ENCODE data around the gene TCL1A. TPM values are rescaled to one million over a fixed set of nuclear protein-coding genes. Genes with fewer than 3 reads are reported as not detected.
"Not testable (repeated sequence)": the region's sequence is repeated elsewhere in the genome, so short reads cannot be mapped to it uniquely, and the experiment has no call there.

TCL1A gene
- total RNA-seq, 1 experiment from 2014 or later = not detected

GRCh38 chr14:95677179-95677835, 36.6 kb downstream of the TCL1A start:
- DNase-seq (ENCODE audit: low spot score) = no peak

GRCh38 chr14:95675486-95675885, 38.4 kb downstream of the TCL1A start:
- no peak for DNase-seq (ENCODE audit: low spot score)

- DNase-seq (ENCODE audit: low spot score) = no peak
These were observed 39.3 kb downstream of the TCL1A start for GRCh38 chr14:95674613-95675012.

- no peak for DNase-seq (ENCODE audit: low spot score)
These were observed 45.6 kb downstream of the TCL1A start for GRCh38 chr14:95668235-95668772.

GRCh38 chr14:95667249-95667693, 46.7 kb downstream of the TCL1A start:
- DNase-seq (ENCODE audit: low spot score) = no peak

- no peak for DNase-seq (ENCODE audit: low spot score)
These were observed 47.5 kb downstream of the TCL1A start for GRCh38 chr14:95666450-95666849.

- not testable (repeated sequence) for DNase-seq (ENCODE audit: low spot score)
These were observed 48.4 kb downstream of the TCL1A start for GRCh38 chr14:95665530-95665929.

- DNase-seq (ENCODE audit: low spot score) = no peak
These were observed 49.4 kb downstream of the TCL1A start for GRCh38 chr14:95664546-95664945.

GRCh38 chr14:95664066-95664465, 49.9 kb downstream of the TCL1A start:
- DNase-seq (ENCODE audit: low spot score) = no peak

GRCh38 chr14:95663226-95663797, 50.6 kb downstream of the TCL1A start:
- no peak for DNase-seq (ENCODE audit: low spot score)

GRCh38 chr14:95662376-95663186, 51.3 kb downstream of the TCL1A start:
- no peak for DNase-seq (ENCODE audit: low spot score)

GRCh38 chr14:95660651-95661515, 53.0 kb downstream of the TCL1A start:
- no peak for DNase-seq (ENCODE audit: low spot score)

GRCh38 chr14:95659990-95660385, 53.9 kb downstream of the TCL1A start:
- no peak for DNase-seq (ENCODE audit: low spot score)

Other genes starting within 250 kb of the TCL1A start
- 0.75 and 1.4 TPM in 2 replicates for gene SYNE3, start 197.5 kb downstream of the TCL1A start, total RNA-seq (2014; rRNA removed; shearing (Covaris generic))
- 74.4 and 79.7 TPM in 2 replicates for gene GLRX5, start 179.1 kb downstream of the TCL1A start, total RNA-seq (2014; rRNA removed; shearing (Covaris generic))
- not detected in 2 replicates for gene TCL1B, start 27.7 kb downstream of the TCL1A start, total RNA-seq (2014; rRNA removed; shearing (Covaris generic))
- not detected in 2 replicates for gene TUNAR, start 162.7 kb upstream of the TCL1A start, total RNA-seq (2014; rRNA removed; shearing (Covaris generic))

Measured in H4 (cell line).